Ovary (tissue), 9 donors: ENCODE measurements around the gene COBL. TPM values are rescaled to one million over a fixed set of nuclear protein-coding genes. Genes with fewer than 3 reads are reported as not detected.

Source experiments
- DNase-seq, 5 donors: peaks; one replicate each; pipeline ENCODE4 v3.0.0-alpha.2; 2019 to 2020
- H3K27ac ChIP-seq, 2 donors: fragments of 200-600 bp; one replicate each; pipeline versions ENCODE4 v1.5.1 to v1.8.0; 2019 to 2022
- H3K27me3 ChIP-seq: fragments of 200-600 bp; one replicate; pipeline ENCODE4 v1.8.0; 2022
- H3K36me3 ChIP-seq: fragments of 200-600 bp; sonication (generic); one replicate; pipeline ENCODE4 v1.5.1; 2019
- H3K4me1 ChIP-seq: one replicate; pipeline ENCODE4 v1.8.1; 2013; ENCODE audit warnings: mild to moderate bottlenecking, moderate library complexity; ENCODE audit not compliant: insufficient read depth
- H3K4me3 ChIP-seq: fragments of 200-600 bp; sonication (generic); one replicate; pipeline ENCODE4 v1.5.1; 2017
- H3K9me3 ChIP-seq, 2 donors: fragments of 200-600 bp in 1 of 2; sonication (generic) in 1 of 2; one replicate each; pipeline versions ENCODE4 v1.5.1 to v1.8.1; 2013 to 2019; ENCODE audit warnings: mild to moderate bottlenecking in 1 of 2, moderate library complexity in 1 of 2
- CTCF ChIP-seq, 3 donors: fragments of 450-650 bp in 2 of 3; fragments of 200-600 bp in 1 of 3; IDR thresholded peaks; one replicate each; pipeline versions ENCODE4 v1.5.1 to v1.8.0; 2016 to 2022; ENCODE audit warnings: antibody characterized with exemption in 3 of 3, mild to moderate bottlenecking in 1 of 3
- EP300 ChIP-seq: sonication (generic); formaldehyde crosslinking; IDR thresholded peaks from one replicate; pipeline ENCODE4 v1.6.1; 2017; ENCODE audit warnings: antibody characterized with exemption
- POLR2A ChIP-seq: fragments of 450-650 bp; IDR thresholded peaks from one replicate; pipeline ENCODE4 v1.6.1; 2017; ENCODE audit warnings: antibody characterized with exemption, mild to moderate bottlenecking, moderate library complexity
- WGBS, 3 donors: extraction: QIAGEN DNeasy Blood & Tissue Kit in 1 of 3; methylation state at CpG; one replicate each; pipeline versions ENCODE4 v1.1.5 to v1.1.7; 2013 to 2017; 5-methylcytosine and 5-hydroxymethylcytosine counted together
- intact Hi-C, 4 donors: fragments of 100-400 bp; cut with DNase I; formaldehyde crosslinking; loops; one replicate each; pipeline versions ENCODE4 v1.11.0 to v1.15.1; 2022 to 2023
- polyA plus RNA-seq, 2 donors: library from polyadenylated mRNA; stranded (reverse); fragments of 200-250 nt in 1 of 2; fragments of 350-450 nt in 1 of 2; fragmentation: Illumina TruSeq in 1 of 2; extraction: RNeasy Lipid Tissue Mini Kit (QIAGEN cat#74804) in 1 of 2; gene quantifications; one replicate each; pipeline ENCODE4 v1.2.3, GENCODE V29; 2013 to 2014
- total RNA-seq, 7 donors: library from RNA; depleted of rRNA in 2 of 7; stranded (reverse); fragments of >200 nt in 2 of 7; fragmentation: NEBNext Ultra II Directional in 3 of 7; extraction: Animal tissue kit (Norgen Biotek cat#: 25700) in 3 of 7; gene quantifications; one replicate each; pipeline versions ENCODE4 v1.1.0 to v1.2.4, GENCODE V29; 2016 to 2023
- donor health status: DM: no; HTN: no; CAD: no; lungs with moderate emphysema.
- donor health status: DM: no; HTN: no; CAD: no.
- donor health status: Bipolar disorder and iron deficiency.
- donor health status: DM: yes; HTN: yes; CAD: no.
- donor health status: DM: no; HTN: no; CAD: no.
- donor health status: DM: yes; HTN: yes; CAD: no.

Gene COBL
- total and polyA plus RNA-seq, 9 donors, result 0.87 to 33.4 (median 3.9) TPM

DNA sequence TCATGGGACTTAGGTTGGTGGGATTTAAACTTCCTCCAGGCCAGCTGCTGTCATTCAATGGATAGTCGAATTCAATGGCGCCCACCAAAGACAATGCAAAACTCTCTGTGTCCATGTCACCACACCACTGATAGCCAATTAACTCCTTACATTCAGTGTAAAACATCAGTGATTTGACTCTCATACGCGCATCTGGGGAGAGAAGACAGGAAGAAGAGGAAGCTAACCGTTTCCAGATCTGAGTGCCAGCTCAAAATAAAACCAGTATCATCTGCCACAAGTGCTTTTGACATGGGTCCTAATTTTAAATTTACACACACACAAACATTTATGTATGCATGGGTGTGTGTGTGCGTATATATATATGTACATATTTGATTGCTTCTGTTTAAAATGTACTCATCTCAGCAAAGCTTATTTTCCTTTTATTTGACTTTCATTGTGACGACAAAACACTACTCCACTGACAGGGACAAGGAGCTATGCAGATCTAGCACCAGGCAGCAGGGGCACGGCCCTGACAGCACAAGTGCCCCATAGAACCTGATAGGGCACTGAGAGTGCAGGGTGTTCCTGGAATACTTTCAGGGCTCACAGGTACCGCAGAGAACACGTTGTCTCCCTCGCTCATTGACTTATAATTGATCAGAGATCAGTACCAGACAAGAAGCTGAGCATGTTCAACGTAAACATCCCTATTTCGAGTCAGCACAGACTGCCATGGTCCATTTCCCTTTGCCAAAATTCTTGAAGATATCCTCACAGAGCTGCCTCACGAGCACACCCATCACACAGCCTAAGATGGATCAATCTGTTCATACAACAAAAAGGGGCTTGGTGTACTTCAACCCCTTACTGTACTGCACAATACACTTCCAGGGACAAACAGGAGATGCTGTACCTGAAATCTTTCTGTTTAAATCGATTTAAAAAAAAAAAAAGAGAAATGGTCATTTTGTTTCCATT is 176.1 kb downstream of the COBL start:
- TF ChIP-seq POLR2A, result no peak
- TF ChIP-seq EP300, result no peak
- TF ChIP-seq CTCF (IDR thresholded peaks at IDR 0.05), result no peak
- intact Hi-C loops, result no loop called here
- Histone ChIP-seq H3K4me1 (no peaks in the 10 kb centered on the region), H3K36me3 (no peaks in the 10 kb centered on the region), H3K27ac (no peak overlapping the region), H3K27me3 (no peaks in the 10 kb centered on the region), H3K4me3 (no peak overlapping the region), H3K9me3 (no peaks in the 10 kb centered on the region)
- 80 to 83% (median 81%) methylated on average over 15 of the region's 15 CpGs for WGBS, 3 donors
- no peak for DNase-seq

DNA sequence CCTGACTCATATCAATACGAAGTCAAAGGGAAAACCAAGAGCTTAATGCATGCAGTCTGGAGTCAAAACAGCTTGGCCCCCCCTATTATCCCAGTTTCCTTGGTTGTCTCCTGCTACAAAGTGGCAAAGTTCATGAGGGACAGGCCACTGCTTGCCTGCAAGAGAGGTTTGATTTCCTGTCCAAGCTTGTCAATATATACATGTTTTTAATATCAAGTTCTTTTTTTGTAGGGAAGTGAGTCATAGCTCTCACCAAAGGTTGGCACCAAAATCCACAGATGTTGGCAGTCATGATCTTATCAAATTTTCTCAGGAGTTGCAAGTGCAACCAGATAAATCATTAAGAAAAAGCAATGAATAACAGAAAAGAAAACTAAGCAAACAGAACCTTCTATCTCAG is 176.8 kb downstream of the COBL start:
- Histone ChIP-seq H3K4me3 (no peak overlapping the region), H3K27ac (no peak overlapping the region), H3K4me1 (no peaks in the 10 kb centered on the region), H3K36me3 (no peaks in the 10 kb centered on the region), H3K9me3 (no peaks in the 10 kb centered on the region), H3K27me3 (no peaks in the 10 kb centered on the region)
- TF ChIP-seq CTCF (IDR thresholded peaks at IDR 0.05) (no peak), POLR2A (no peak), EP300 (no peak)
- 67 to 74% (median 68%) methylated on average over 1 of the region's 1 CpG for WGBS, 3 donors
- DNase-seq, result no peak
- intact Hi-C loops, result no loop called here

GRCh38 chr7:51138123-51139085 is 178.2 kb downstream of the COBL start:
- DNase-seq, result no peak
- Histone ChIP-seq H3K27ac (no peak overlapping the region), H3K27me3 (no peaks in the 10 kb centered on the region), H3K4me3 (no peak overlapping the region), H3K9me3 (no peaks in the 10 kb centered on the region), H3K4me1 (no peaks in the 10 kb centered on the region), H3K36me3 (no peaks in the 10 kb centered on the region)
- 78 to 82% (median 78%) methylated on average over 10 of the region's 10 CpGs for WGBS, 3 donors
- intact Hi-C loops, result no loop called here
- TF ChIP-seq POLR2A, result no peak
- no peak for TF ChIP-seq CTCF (IDR thresholded peaks at IDR 0.05)
- no peak for TF ChIP-seq EP300

- Histone ChIP-seq H3K27me3 (no peaks in the 10 kb centered on the region), H3K27ac (no peak overlapping the region), H3K36me3 (no peaks in the 10 kb centered on the region), H3K4me3 (no peak overlapping the region), H3K9me3 (no peaks in the 10 kb centered on the region), H3K4me1 (no peaks in the 10 kb centered on the region)
- no peak for DNase-seq
- intact Hi-C loops, result no loop called here
- 91 to 97% (median 95%) methylated on average over 2 of the region's 2 CpGs for WGBS, 3 donors
- TF ChIP-seq POLR2A (no peak), EP300 (no peak), CTCF (IDR thresholded peaks at IDR 0.05) (no peak)
These were observed 181.0 kb downstream of the COBL start for GRCh38 chr7:51135576-51135975.
